K562 (cell line): ENCODE measurements around the gene HP1BP3. TPM values are rescaled to one million over a fixed set of nuclear protein-coding genes. Genes with fewer than 3 reads are reported as not detected.

Source experiments
- CBX3 ChIP-seq, 2 experiments: IDR thresholded peaks; 1 replicate in 1 of 2; 2 replicates in 1 of 2; pipeline ENCODE4 v1.6.1; 2012; ENCODE audit warnings: inconsistent platforms in 2 of 2, low read length in 2 of 2, borderline replicate concordance in 1 of 2, control low read depth in 1 of 2
- HDAC3 ChIP-seq: fragments of 450-650 bp; IDR thresholded peaks from 2 replicates; pipeline ENCODE4 v1.6.1; 2018; ENCODE audit warnings: borderline replicate concordance, mild to moderate bottlenecking, moderate library complexity; ENCODE audit not compliant: partially characterized antibody
- ID3 ChIP-seq, 2 experiments: fragments of 250-450 bp in 1 of 2; fragments of 450-650 bp in 1 of 2; sonication (Bioruptor Pico) in 1 of 2; IDR thresholded peaks; 2 replicates each; pipeline versions ENCODE4 v1.6.1 to v1.8.0; 2016 to 2021; ENCODE audit warnings: mild to moderate bottlenecking in 2 of 2, moderate library complexity in 2 of 2, missing compliant biosample characterization in 1 of 2, missing genetic modification characterization in 1 of 2
- IRF2 ChIP-seq: sonication (generic); formaldehyde crosslinking; IDR thresholded peaks from 2 replicates; pipeline ENCODE4 v1.8.1; 2022; ENCODE audit warnings: mild to moderate bottlenecking, missing genetic modification reagents
- LEF1 ChIP-seq: fragments of 450-650 bp; IDR thresholded peaks from 2 replicates; pipeline ENCODE4 v1.6.1; 2016; ENCODE audit warnings: mild to moderate bottlenecking
- MGA ChIP-seq: fragments of 450-650 bp; IDR thresholded peaks from 2 replicates; pipeline ENCODE4 v1.6.1; 2016; ENCODE audit warnings: mild to moderate bottlenecking, moderate library complexity
- NFE2 ChIP-seq: IDR thresholded peaks from 2 replicates; pipeline ENCODE4 v1.6.1; 2014; ENCODE audit warnings: antibody characterized with exemption, low read depth
- TRIM24 ChIP-seq, 2 experiments: fragments of 450-650 bp; IDR thresholded peaks; 2 replicates each; pipeline ENCODE4 v1.6.1; 2016
- TSHZ1 ChIP-seq: fragments of 250-450 bp; sonication (Bioruptor Pico); IDR thresholded peaks from 2 replicates; pipeline ENCODE4 v1.4.0; 2020; ENCODE audit warnings: mild to moderate bottlenecking, moderate library complexity
- ZNF175 ChIP-seq: fragments of 200-800 bp; sonication (Bioruptor generic); IDR thresholded peaks from 2 replicates; pipeline ENCODE4 v1.6.1; 2016; ENCODE audit warnings: low read depth, mild to moderate bottlenecking, missing genetic modification characterization, missing compliant biosample characterization
- polyA plus RNA-seq, 8 experiments: library from polyadenylated mRNA; depleted of rRNA in 4 of 8; stranded (reverse) in 5 of 8; unstranded in 3 of 8; fragments of >200 nt; fragmentation: Nextera tagmentation in 2 of 8; fragmentation: Illumina TruSeq in 1 of 8; extraction: Ambion mirVana in 2 of 8; extraction: Trizol in 1 of 8; gene quantifications; 2 replicates each; pipeline versions ENCODE4 v1.2.1 to v1.2.3, GENCODE V29; 2011 to 2014; ENCODE audit warnings: inconsistent platforms in 1 of 8, missing spikeins in 1 of 8
- total RNA-seq, 7 experiments: library from RNA; depleted of rRNA in 6 of 7; stranded (reverse); fragments of >200 nt in 6 of 7; fragmentation: Illumina TruSeq in 2 of 7; extraction: Trizol in 2 of 7; gene quantifications; 2 replicates each; pipeline versions ENCODE4 v1.2.1 to v1.2.3, GENCODE V29; 2011 to 2021; ENCODE audit warnings: low replicate concordance in 1 of 7

HP1BP3 gene
- total and polyA plus RNA-seq, 9 of the 15 experiments (the other 6 are each of a cell fraction or from before 2014, with no cell fraction given) = 57.3 to 513 (median 240) TPM

- TF ChIP-seq LEF1 (no peak), TSHZ1 (CRISPR knock-in tag) (no peak), ID3 (CRISPR knock-in tag; IDR thresholded peaks at IDR 0.05) (no peak), ID3 (tag; IDR thresholded peaks at IDR 0.05) (peak; percentile 41; the same call in 1 of the 2 replicates), MGA (peak; percentile 87), HDAC3 (no peak), IRF2 (no peak), ZNF175 (CRISPR knock-in tag) (no peak), TRIM24 (IDR thresholded peaks at IDR 0.05) (0 out of 4 replicates have a peak, but pooled peaks of 1 of the 2 experiments have one; percentile 40), CBX3 (IDR thresholded peaks at IDR 0.05; ENCODE audit: borderline replicate concordance in 1 of 2, low read length in 2 of 2) (no peak), NFE2 (no peak)
These were observed 69.4 kb downstream of the HP1BP3 start, which contains the start of gene KIF17 (continued) for GRCh38 chr1:20717452-20718342.
